ENCODE measurements around the gene NXPE1.
"Not testable (repeated sequence)": the region's sequence is repeated elsewhere in the genome, so short reads cannot be mapped to it uniquely, and the experiment has no call there.

NXPE1 gene

GRCh38 chr11:114559425-114560310, at the start of gene NXPE1:
TSS of gene NXPE1 (minus strand) at chr11:114559881. CDS start at chr11:114551201, 8,680 bp downstream.
- H3K27ac Mint-ChIP-seq = no peak within 1 kb of the TSS
- no peak within 1 kb of the TSS for H3K4me3 Mint-ChIP-seq
- peaks cover 2% of the 10 kb centered on the region for H3K27me3 Mint-ChIP-seq
- H3K9me3 Mint-ChIP-seq = no peaks in the 10 kb centered on the region
- H3K4me1 Mint-ChIP-seq = no peaks in the 10 kb centered on the region
- H3K36me3 Mint-ChIP-seq = peaks cover 3% of the 10 kb centered on the region

- Mint-ChIP-seq H3K9me3 (no peaks in the 10 kb centered on the region), H3K4me3 (no peak overlapping the region), H3K27me3 (no peaks in the 10 kb centered on the region), H3K36me3 (no peaks in the 10 kb centered on the region), H3K4me1 (no peaks in the 10 kb centered on the region), H3K27ac (no peak overlapping the region)
These were observed 49.7 kb upstream of the NXPE1 start for GRCh38 chr11:114609429-114609828.

GRCh38 chr11:114608605-114609004, 48.9 kb upstream of the NXPE1 start:
- H3K4me1 Mint-ChIP-seq, H3K27me3 Mint-ChIP-seq, H3K27ac Mint-ChIP-seq, H3K36me3 Mint-ChIP-seq, H3K4me3 Mint-ChIP-seq, H3K9me3 Mint-ChIP-seq: not testable (repeated sequence)

GRCh38 chr11:114607753-114608459, 48.2 kb upstream of the NXPE1 start:
- no peaks in the 10 kb centered on the region for H3K27me3 Mint-ChIP-seq
- no peak overlapping the region for H3K27ac Mint-ChIP-seq
- no peaks in the 10 kb centered on the region for H3K4me1 Mint-ChIP-seq
- H3K36me3 Mint-ChIP-seq = no peaks in the 10 kb centered on the region
- H3K4me3 Mint-ChIP-seq = no peak overlapping the region
- H3K9me3 Mint-ChIP-seq = no peaks in the 10 kb centered on the region

- H3K27ac Mint-ChIP-seq, H3K9me3 Mint-ChIP-seq, H3K4me1 Mint-ChIP-seq, H3K36me3 Mint-ChIP-seq, H3K4me3 Mint-ChIP-seq, H3K27me3 Mint-ChIP-seq: not testable (repeated sequence)
These were observed 47.1 kb upstream of the NXPE1 start for GRCh38 chr11:114606802-114607075.

- no peaks in the 10 kb centered on the region for H3K27me3 Mint-ChIP-seq
- H3K36me3 Mint-ChIP-seq = no peaks in the 10 kb centered on the region
- H3K4me1 Mint-ChIP-seq = no peaks in the 10 kb centered on the region
- no peak overlapping the region for H3K4me3 Mint-ChIP-seq
- no peaks in the 10 kb centered on the region for H3K9me3 Mint-ChIP-seq
- H3K27ac Mint-ChIP-seq = no peak overlapping the region
These were observed 46.5 kb upstream of the NXPE1 start for GRCh38 chr11:114606003-114606801.

GRCh38 chr11:114605370-114605769, 45.7 kb upstream of the NXPE1 start:
- H3K9me3 Mint-ChIP-seq = no peaks in the 10 kb centered on the region
- no peaks in the 10 kb centered on the region for H3K27me3 Mint-ChIP-seq
- no peak overlapping the region for H3K4me3 Mint-ChIP-seq
- H3K36me3 Mint-ChIP-seq = no peaks in the 10 kb centered on the region
- H3K4me1 Mint-ChIP-seq = no peaks in the 10 kb centered on the region
- no peak overlapping the region for H3K27ac Mint-ChIP-seq

- H3K4me1 Mint-ChIP-seq = no peaks in the 10 kb centered on the region
- H3K27ac Mint-ChIP-seq = no peak overlapping the region
- no peak overlapping the region for H3K4me3 Mint-ChIP-seq
- H3K36me3 Mint-ChIP-seq = no peaks in the 10 kb centered on the region
- H3K9me3 Mint-ChIP-seq = no peaks in the 10 kb centered on the region
- H3K27me3 Mint-ChIP-seq = no peaks in the 10 kb centered on the region
These were observed 45.2 kb upstream of the NXPE1 start for GRCh38 chr11:114604886-114605285.

GRCh38 chr11:114604179-114604813, 44.6 kb upstream of the NXPE1 start:
- Mint-ChIP-seq H3K36me3 (no peaks in the 10 kb centered on the region), H3K27me3 (no peaks in the 10 kb centered on the region), H3K9me3 (no peaks in the 10 kb centered on the region), H3K27ac (no peak overlapping the region), H3K4me1 (no peaks in the 10 kb centered on the region), H3K4me3 (no peak overlapping the region)

- H3K36me3 Mint-ChIP-seq, H3K4me1 Mint-ChIP-seq, H3K4me3 Mint-ChIP-seq, H3K27me3 Mint-ChIP-seq, H3K27ac Mint-ChIP-seq, H3K9me3 Mint-ChIP-seq: not testable (repeated sequence)
These were observed 43.5 kb upstream of the NXPE1 start for GRCh38 chr11:114603151-114603550.

GRCh38 chr11:114598461-114598860, 38.8 kb upstream of the NXPE1 start:
- no peak overlapping the region for H3K4me3 Mint-ChIP-seq
- no peaks in the 10 kb centered on the region for H3K9me3 Mint-ChIP-seq
- no peaks in the 10 kb centered on the region for H3K4me1 Mint-ChIP-seq
- no peaks in the 10 kb centered on the region for H3K36me3 Mint-ChIP-seq
- H3K27ac Mint-ChIP-seq = no peak overlapping the region
- no peaks in the 10 kb centered on the region for H3K27me3 Mint-ChIP-seq

GRCh38 chr11:114596175-114596919, 36.7 kb upstream of the NXPE1 start:
- no peaks in the 10 kb centered on the region for H3K36me3 Mint-ChIP-seq

GRCh38 chr11:114595571-114595970, 35.9 kb upstream of the NXPE1 start, which contains the start of gene NXPE4:
TSS of gene NXPE4 (minus strand) at chr11:114595786. CDS start at chr11:114594759, 1,027 bp downstream.
- peaks cover 3% of the 10 kb centered on the region for H3K27me3 Mint-ChIP-seq
- no peaks in the 10 kb centered on the region for H3K9me3 Mint-ChIP-seq
- no peak within 1 kb of the TSS for H3K4me3 Mint-ChIP-seq
- no peak within 1 kb of the TSS for H3K27ac Mint-ChIP-seq
- H3K36me3 Mint-ChIP-seq = no peaks in the 10 kb centered on the region
- no peaks in the 10 kb centered on the region for H3K4me1 Mint-ChIP-seq

More at GRCh38 chr11:114596175-114596919, 36.7 kb upstream of the NXPE1 start:
- H3K4me3 Mint-ChIP-seq = no peak overlapping the region
- no peaks in the 10 kb centered on the region for H3K9me3 Mint-ChIP-seq
- H3K27ac Mint-ChIP-seq = no peak overlapping the region
- no peaks in the 10 kb centered on the region for H3K4me1 Mint-ChIP-seq
- H3K27me3 Mint-ChIP-seq = peaks cover 3% of the 10 kb centered on the region

- H3K27me3 Mint-ChIP-seq = peaks cover 3% of the 10 kb centered on the region
- no peak overlapping the region for H3K4me3 Mint-ChIP-seq
- H3K4me1 Mint-ChIP-seq = no peaks in the 10 kb centered on the region
- no peaks in the 10 kb centered on the region for H3K36me3 Mint-ChIP-seq
- no peaks in the 10 kb centered on the region for H3K9me3 Mint-ChIP-seq
- H3K27ac Mint-ChIP-seq = no peak overlapping the region
These were observed 35.0 kb upstream of the NXPE1 start for GRCh38 chr11:114594703-114595102.

GRCh38 chr11:114587398-114587953, 27.8 kb upstream of the NXPE1 start:
- no peaks in the 10 kb centered on the region for H3K4me1 Mint-ChIP-seq
- H3K36me3 Mint-ChIP-seq = no peaks in the 10 kb centered on the region
- H3K9me3 Mint-ChIP-seq = peaks cover 25% of the 10 kb centered on the region
- H3K27me3 Mint-ChIP-seq = peaks cover 3% of the 10 kb centered on the region
- no peak overlapping the region for H3K27ac Mint-ChIP-seq
- no peak overlapping the region for H3K4me3 Mint-ChIP-seq

Measured in activated naive CD4-positive, alpha-beta T cell treated with anti-CD3 and anti-CD28 coated beads, Interleukin-2, amount 50 U/mL, for 24 hours (primary cell).